Keratinocyte (primary cell): ENCODE measurements around the gene TMEM235. TPM values are rescaled to one million over a fixed set of nuclear protein-coding genes. Genes with fewer than 3 reads are reported as not detected.

Experiments
- DNase-seq: peaks from one replicate; pipeline ENCODE4 v3.0.0-alpha.2; 2011; ENCODE audit warnings: low read depth, missing footprints, low spot score
- FAIRE-seq: peaks from 2 replicates; lab custom pipeline; 2011; peaks lifted over from hg19 to GRCh38; lab: Jason Lieb, UNC
- H2AFZ ChIP-seq: 2 replicates; pipeline ENCODE4 v1.6.0; 2012; ENCODE audit warnings: low read length, control low read depth, inconsistent platforms; ENCODE audit not compliant: control insufficient read depth
- H3K27ac ChIP-seq: 2 replicates; pipeline ENCODE4 v1.5.1; 2011; ENCODE audit warnings: low read length; ENCODE audit not compliant: control insufficient read depth, insufficient read depth
- H3K27me3 ChIP-seq: 3 replicates; pipeline ENCODE4 v1.6.0; 2011; ENCODE audit warnings: low read length; ENCODE audit not compliant: control insufficient read depth, insufficient read depth; ENCODE audit errors: extremely low read depth
- H3K36me3 ChIP-seq, 2 experiments: 2 replicates in 1 of 2; 3 replicates in 1 of 2; pipeline ENCODE4 v1.5.1; 2011; ENCODE audit warnings: low read length in 2 of 2, mild to moderate bottlenecking in 1 of 2; ENCODE audit not compliant: control insufficient read depth in 2 of 2, insufficient read depth in 2 of 2; ENCODE audit errors: extremely low read depth in 1 of 2
- H3K4me1 ChIP-seq: 3 replicates; pipeline ENCODE4 v1.5.1; 2011; ENCODE audit warnings: low read length; ENCODE audit not compliant: control insufficient read depth, insufficient read depth; ENCODE audit errors: extremely low read depth
- H3K4me2 ChIP-seq: 3 replicates; pipeline ENCODE4 v1.6.0; 2011; ENCODE audit warnings: low read depth, low read length; ENCODE audit not compliant: control insufficient read depth, insufficient read depth; ENCODE audit errors: extremely low read depth
- H3K4me3 ChIP-seq, 3 experiments: fragments of 200-600 bp in 1 of 3; sonication (generic) in 1 of 3; 2 replicates in 2 of 3; 3 replicates in 1 of 3; pipeline ENCODE4 v1.5.1; 2011 to 2016; ENCODE audit warnings: low read length in 3 of 3, mild to moderate bottlenecking in 3 of 3, control low read depth in 2 of 3, inconsistent platforms in 1 of 3, low read depth in 1 of 3, mixed read lengths in 1 of 3, mixed run types in 1 of 3, moderate library complexity in 1 of 3; ENCODE audit not compliant: control insufficient read depth in 2 of 3, insufficient read depth in 2 of 3; ENCODE audit errors: extremely low read depth in 1 of 3
- H3K79me2 ChIP-seq: 2 replicates; pipeline ENCODE4 v1.6.0; 2012; ENCODE audit warnings: low read length; ENCODE audit not compliant: control insufficient read depth, insufficient read depth
- H3K9ac ChIP-seq: 3 replicates; pipeline ENCODE4 v1.6.0; 2011; ENCODE audit warnings: low read length; ENCODE audit not compliant: control insufficient read depth, insufficient read depth; ENCODE audit errors: extremely low read depth
- H3K9me1 ChIP-seq: 3 replicates; pipeline ENCODE4 v1.6.0; 2011; ENCODE audit warnings: low read length; ENCODE audit not compliant: control insufficient read depth, insufficient read depth; ENCODE audit errors: extremely low read depth
- H3K9me3 ChIP-seq: 2 replicates; pipeline ENCODE4 v1.5.1; 2012; ENCODE audit warnings: low read depth, low read length; ENCODE audit not compliant: control insufficient read depth
- H4K20me1 ChIP-seq: 3 replicates; pipeline ENCODE4 v1.6.0; 2011; ENCODE audit warnings: low read length; ENCODE audit not compliant: control insufficient read depth, insufficient read depth; ENCODE audit errors: extremely low read depth
- CTCF ChIP-seq, 3 experiments: IDR thresholded peaks in 1 of 3; conservative IDR thresholded peaks in 1 of 3; optimal IDR thresholded peaks in 1 of 3; 2 replicates in 2 of 3; 3 replicates in 1 of 3; pipeline versions ENCODE3 to v1.5.1; 2011; ENCODE audit warnings: low read length in 3 of 3, mild to moderate bottlenecking in 3 of 3, moderate library complexity in 2 of 3, control low read depth in 1 of 3, inconsistent platforms in 1 of 3; ENCODE audit not compliant: insufficient read depth in 2 of 3; ENCODE audit errors: extremely low read depth in 1 of 3
- EZH2 ChIP-seq: IDR thresholded peaks from one replicate; pipeline ENCODE4 v1.6.1; 2012; ENCODE audit warnings: inconsistent platforms, mild to moderate bottlenecking, low read length, moderate library complexity
- dilution Hi-C: fragments of 300-500 bp; cut with MboI; formaldehyde crosslinking; loops from one replicate; pipeline ENCODE4 v1.7.0; 2020; ENCODE audit warnings: low sequenced_read_pairs; ENCODE audit not compliant: extremely low pct_ligation_motif_present
- polyA plus RNA-seq, 5 experiments: library from polyadenylated mRNA; depleted of rRNA in 3 of 5; stranded (reverse) in 3 of 5; stranded (forward) in 1 of 5; unstranded in 1 of 5; fragments of >200 nt; gene quantifications; 1 replicate in 1 of 5; 2 replicates in 3 of 5; 3 replicates in 1 of 5; pipeline versions ENCODE4 v1.2.1 to v1.2.3, GENCODE V29; 2011 to 2012; ENCODE audit warnings: missing spikeins in 2 of 5, low read depth in 1 of 5, low replicate concordance in 1 of 5

The TMEM235 gene
- polyA plus RNA-seq, 1 donor (not counting 4 experiments of a cell fraction or from before 2014, with no cell fraction given) = not detected

- Histone ChIP-seq H3K4me1 (peaks cover 8% of the 10 kb centered on the region), H2AFZ (no peak overlapping the region), H4K20me1 (no peaks in the 10 kb centered on the region), H3K9me3 (no peaks in the 10 kb centered on the region), H3K4me3 (no peak overlapping the region), H3K9me1 (no peaks in the 10 kb centered on the region), H3K36me3 (peaks cover 0 to 23% of the 10 kb centered on the region in 2 experiments), H3K27me3 (no peaks in the 10 kb centered on the region), H3K79me2 (peaks cover 10% of the 10 kb centered on the region), H3K4me2 (no peak overlapping the region), H3K27ac (no peak overlapping the region), H3K9ac (no peak overlapping the region)
- dilution Hi-C loops = no loop called here
- FAIRE-seq = no peak
- TF ChIP-seq CTCF (optimal IDR thresholded peaks at IDR 0.05 in 1 of 3, IDR thresholded peaks at IDR 0.05 in 1 of 3, conservative IDR thresholded peaks at IDR 0.05 in 1 of 3; ENCODE audit: extremely low read depth in 1 of 3, insufficient read depth in 2 of 3, low read length in 3 of 3) = no peak
- DNase-seq = no peak
These were observed 47.5 kb upstream of the TMEM235 start for GRCh38 chr17:78183916-78184315.

GRCh38 chr17:78184351-78184750, 47.1 kb upstream of the TMEM235 start:
- TF ChIP-seq EZH2 (no peak), CTCF (optimal IDR thresholded peaks at IDR 0.05 in 1 of 3, IDR thresholded peaks at IDR 0.05 in 1 of 3, conservative IDR thresholded peaks at IDR 0.05 in 1 of 3; ENCODE audit: extremely low read depth in 1 of 3, insufficient read depth in 2 of 3, low read length in 3 of 3) (no peak)
- Histone ChIP-seq H3K9me3 (no peaks in the 10 kb centered on the region), H3K4me1 (peaks cover 8% of the 10 kb centered on the region), H3K79me2 (peaks cover 10% of the 10 kb centered on the region), H4K20me1 (no peaks in the 10 kb centered on the region), H3K27ac (no peak overlapping the region), H3K36me3 (peaks cover 0 to 19% of the 10 kb centered on the region in 2 experiments), H2AFZ (no peak overlapping the region), H3K9ac (no peak overlapping the region), H3K4me2 (no peak overlapping the region), H3K27me3 (no peaks in the 10 kb centered on the region), H3K4me3 (no peak overlapping the region), H3K9me1 (no peaks in the 10 kb centered on the region)
- dilution Hi-C loops = no loop called here
- DNase-seq = no peak
- FAIRE-seq = no peak
